Lung (tissue), 12 donors: ENCODE data around the gene LAIR1. TPM values are rescaled to one million over a fixed set of nuclear protein-coding genes. Genes with fewer than 3 reads are reported as not detected.

Experiments used
- ATAC-seq: fragments of 200-7000 bp; cut with Tn5 transposase; one replicate; pipeline ENCODE4 v1.9.1; 2020; ENCODE audit warnings: moderate number of reproducible peaks; ENCODE audit not compliant: insufficient read depth, low FRiP score
- DNase-seq, 3 donors: peaks; one replicate each; pipeline ENCODE4 v3.0.0-alpha.2; 2013 to 2017
- H3K27ac ChIP-seq, 2 donors: one replicate each; pipeline ENCODE4 v1.5.1; 2013; ENCODE audit warnings: mild to moderate bottlenecking in 2 of 2, moderate library complexity in 2 of 2, control low read depth in 1 of 2, inconsistent platforms in 1 of 2, low read depth in 1 of 2, low read length in 1 of 2
- H3K27me3 ChIP-seq, 3 donors: one replicate each; pipeline ENCODE4 v1.5.1; 2013; ENCODE audit warnings: low read length in 2 of 3; ENCODE audit not compliant: control insufficient read depth in 3 of 3, insufficient read depth in 3 of 3
- H3K36me3 ChIP-seq, 4 donors: one replicate each; pipeline ENCODE4 v1.5.1; 2013; ENCODE audit warnings: low read length in 4 of 4, mild to moderate bottlenecking in 1 of 4, moderate library complexity in 1 of 4; ENCODE audit not compliant: control insufficient read depth in 4 of 4, insufficient read depth in 4 of 4
- H3K4me1 ChIP-seq, 5 donors: one replicate each; pipeline ENCODE4 v1.5.1; 2013; ENCODE audit warnings: low read length in 5 of 5, mild to moderate bottlenecking in 2 of 5, moderate library complexity in 1 of 5; ENCODE audit not compliant: control insufficient read depth in 5 of 5, insufficient read depth in 5 of 5
- H3K4me3 ChIP-seq: one replicate; pipeline ENCODE4 v1.5.1; 2013; ENCODE audit warnings: mild to moderate bottlenecking, control low read depth, moderate library complexity
- H3K9ac ChIP-seq, 2 donors: one replicate each; pipeline ENCODE4 v1.5.1; 2013; ENCODE audit warnings: low read length in 2 of 2, control low read depth in 1 of 2; ENCODE audit not compliant: insufficient read depth in 1 of 2
- H3K9me3 ChIP-seq, 4 donors: one replicate each; pipeline ENCODE4 v1.5.1; 2013; ENCODE audit warnings: low read length in 3 of 4, mild to moderate bottlenecking in 1 of 4, moderate library complexity in 1 of 4; ENCODE audit not compliant: control insufficient read depth in 4 of 4, insufficient read depth in 3 of 4
- WGBS, 2 donors: extraction: QIAGEN DNeasy Blood & Tissue Kit; methylation state at CpG; one replicate each; pipeline ENCODE4 v1.1.7; 2013; 5-methylcytosine and 5-hydroxymethylcytosine counted together
- polyA plus RNA-seq, 2 donors: library from polyadenylated mRNA; stranded (reverse); fragments of 200-250 nt; gene quantifications; one replicate each; pipeline ENCODE4 v1.2.1, GENCODE V29; 2013
- total RNA-seq, 2 donors: library from RNA; depleted of rRNA in 1 of 2; stranded (reverse); fragments of >200 nt in 1 of 2; gene quantifications; one replicate each; pipeline ENCODE4 v1.2.1, GENCODE V29; 2014 to 2021
- TF ChIP-seq, protein P1 (sequence below): IDR thresholded peaks from 2 replicates; pipeline ENCODE4 v1.5.1; 2012; ENCODE audit warnings: mild to moderate bottlenecking; ENCODE audit errors: control extremely low read depth, extremely low read depth
- donor health status: control.
- donor health status: control.
- donor health status: Bipolar disorder and iron deficiency.
- donor health status: healthy.
- donor health status: DM: yes; HTN: yes; CAD: no.

LAIR1 gene
- total and polyA plus RNA-seq, 4 donors = 27.4 to 253 (median 77.1) TPM

DNA sequence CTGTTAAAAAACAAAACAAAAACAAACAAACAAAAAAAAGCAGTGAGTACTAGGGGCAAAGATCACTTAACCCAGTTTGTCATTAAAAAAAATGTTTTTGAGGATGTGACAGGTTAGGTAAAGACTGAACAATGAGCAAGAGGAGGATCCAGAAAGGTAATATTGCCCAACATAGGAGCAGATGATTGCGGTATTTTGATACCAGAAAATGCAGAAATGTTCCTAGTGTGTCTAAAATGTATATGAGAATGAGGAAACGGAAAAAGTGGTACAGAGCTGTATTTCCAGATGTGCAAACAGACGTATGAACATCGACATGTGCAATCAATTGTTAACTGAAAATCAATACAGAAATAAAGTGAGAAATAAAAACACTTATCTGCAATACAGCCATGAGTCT is 20.9 kb downstream of the LAIR1 start:
- Histone ChIP-seq H3K36me3 (no peaks in the 10 kb centered on the region), H3K4me1 (no peaks in the 10 kb centered on the region), H3K9ac (no peak overlapping the region), H3K9me3 (peaks cover 0 to 3% (median 0%) of the 10 kb centered on the region in 4 donors), H3K27me3 (peaks cover 0 to 2% (median 0%) of the 10 kb centered on the region in 3 donors), H3K4me3 (no peak overlapping the region), H3K27ac (no peak overlapping the region)
- TF ChIP-seq, protein P1, sequence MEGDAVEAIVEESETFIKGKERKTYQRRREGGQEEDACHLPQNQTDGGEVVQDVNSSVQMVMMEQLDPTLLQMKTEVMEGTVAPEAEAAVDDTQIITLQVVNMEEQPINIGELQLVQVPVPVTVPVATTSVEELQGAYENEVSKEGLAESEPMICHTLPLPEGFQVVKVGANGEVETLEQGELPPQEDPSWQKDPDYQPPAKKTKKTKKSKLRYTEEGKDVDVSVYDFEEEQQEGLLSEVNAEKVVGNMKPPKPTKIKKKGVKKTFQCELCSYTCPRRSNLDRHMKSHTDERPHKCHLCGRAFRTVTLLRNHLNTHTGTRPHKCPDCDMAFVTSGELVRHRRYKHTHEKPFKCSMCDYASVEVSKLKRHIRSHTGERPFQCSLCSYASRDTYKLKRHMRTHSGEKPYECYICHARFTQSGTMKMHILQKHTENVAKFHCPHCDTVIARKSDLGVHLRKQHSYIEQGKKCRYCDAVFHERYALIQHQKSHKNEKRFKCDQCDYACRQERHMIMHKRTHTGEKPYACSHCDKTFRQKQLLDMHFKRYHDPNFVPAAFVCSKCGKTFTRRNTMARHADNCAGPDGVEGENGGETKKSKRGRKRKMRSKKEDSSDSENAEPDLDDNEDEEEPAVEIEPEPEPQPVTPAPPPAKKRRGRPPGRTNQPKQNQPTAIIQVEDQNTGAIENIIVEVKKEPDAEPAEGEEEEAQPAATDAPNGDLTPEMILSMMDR = no peak
- ATAC-seq = no peak
- no peak for DNase-seq
- 25 to 65% methylated on average over 4 of the region's 4 CpGs for WGBS, 2 donors

DNA sequence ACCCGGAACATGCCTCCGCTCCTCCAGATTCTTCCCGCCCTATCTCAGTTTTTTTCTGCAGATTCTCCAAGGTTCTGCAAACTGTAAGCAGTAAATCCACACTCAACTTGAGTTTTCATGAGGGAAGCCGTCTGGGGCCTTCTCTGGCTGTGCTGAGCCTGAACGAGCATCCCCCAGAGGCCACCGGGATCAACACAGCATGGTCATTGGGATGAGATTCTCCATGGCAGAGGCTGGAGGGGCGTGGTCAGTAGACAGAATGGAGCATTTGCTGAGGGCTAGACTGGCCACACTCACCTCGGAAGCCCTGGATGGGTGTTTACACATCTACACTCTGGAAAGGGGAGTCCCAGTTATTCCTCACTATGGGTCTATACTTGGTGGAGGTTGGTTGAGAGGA is 23.4 kb downstream of the LAIR1 start:
- Histone ChIP-seq H3K4me3 (no peak overlapping the region), H3K27me3 (peaks cover 0 to 3% (median 0%) of the 10 kb centered on the region in 3 donors), H3K36me3 (no peaks in the 10 kb centered on the region), H3K9ac (no peak overlapping the region), H3K4me1 (no peaks in the 10 kb centered on the region), H3K9me3 (peaks cover 0 to 3% (median 0%) of the 10 kb centered on the region in 4 donors), H3K27ac (no peak overlapping the region)
- WGBS, 2 donors = 77 to 79% methylated on average over 8 of the region's 8 CpGs
- no peak for ATAC-seq
- no peak for DNase-seq
- TF ChIP-seq, protein P1 = no peak

DNA sequence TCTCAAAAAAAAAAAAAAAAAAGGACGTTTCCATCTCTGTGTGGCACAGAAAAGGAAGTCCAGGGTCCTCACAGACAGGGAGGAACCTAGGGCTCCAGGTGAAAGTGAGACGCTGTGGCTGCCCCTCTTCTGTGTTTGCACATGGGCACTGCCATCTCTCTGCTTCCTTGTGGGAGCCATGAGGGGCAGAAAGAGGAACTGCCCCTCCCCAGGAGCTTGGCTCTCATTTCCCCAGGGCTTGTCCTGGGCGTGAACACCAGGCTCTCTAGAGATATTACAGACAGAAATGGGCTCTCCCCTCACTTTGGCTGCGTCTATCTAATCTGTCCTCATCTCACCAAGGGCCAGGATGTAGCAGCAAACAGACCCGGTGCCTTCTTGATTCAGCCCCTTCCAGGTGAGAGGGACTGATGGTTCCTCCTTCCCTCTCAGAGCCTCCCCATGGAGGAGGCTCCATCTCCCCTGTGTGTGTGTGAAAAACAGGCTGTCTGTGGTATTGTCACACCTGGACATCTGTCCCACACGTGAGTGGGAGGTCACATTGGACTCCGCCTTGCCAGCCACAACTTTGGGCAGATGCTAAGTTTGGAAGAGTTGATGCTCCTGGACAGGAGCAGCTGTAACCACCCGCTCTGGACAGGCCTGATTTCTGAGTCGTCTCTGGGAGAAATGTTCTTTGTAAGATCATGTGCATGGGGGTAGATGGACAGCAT is 24.9 kb downstream of the LAIR1 start:
- no peaks in the 10 kb centered on the region for H3K4me1 ChIP-seq
- H3K4me3 ChIP-seq = no peak overlapping the region
- DNase-seq (no peak), ATAC-seq (no peak)
- no peaks in the 10 kb centered on the region for H3K36me3 ChIP-seq
- WGBS, 2 donors = 35 to 45% methylated on average over 9 of the region's 9 CpGs
- H3K9ac ChIP-seq = no peak overlapping the region
- H3K27ac ChIP-seq = no peak overlapping the region
- TF ChIP-seq, protein P1 = no peak
- H3K27me3 ChIP-seq = peaks cover 0 to 6% (median 0%) of the 10 kb centered on the region in 3 donors
- H3K9me3 ChIP-seq = peaks cover 0 to 3% (median 0%) of the 10 kb centered on the region in 4 donors
